HG03139 (cell line): ENCODE data around the gene SCGB2B2.
"Not testable (repeated sequence)": the region's sequence is repeated elsewhere in the genome, so short reads cannot be mapped to it uniquely, and the experiment has no call there.

Source experiments
- ATAC-seq: cut with Tn5 transposase; IDR thresholded peaks from one replicate; pipeline ENCODE4 v1.9.1; 2021; ENCODE audit not compliant: unreplicated experiment

SCGB2B2 gene

GRCh38 chr19:34669305-34669704, 7.7 kb downstream of the SCGB2B2 start:
- ATAC-seq: no peak

GRCh38 chr19:34668690-34669089, 8.3 kb downstream of the SCGB2B2 start:
- not testable (repeated sequence) for ATAC-seq

GRCh38 chr19:34668077-34668689, 8.8 kb downstream of the SCGB2B2 start:
- ATAC-seq: not testable (repeated sequence)

GRCh38 chr19:34667349-34668076, 9.4 kb downstream of the SCGB2B2 start:
- no peak for ATAC-seq

GRCh38 chr19:34666958-34667265, 10.0 kb downstream of the SCGB2B2 start:
- ATAC-seq: no peak

GRCh38 chr19:34666200-34666957, 10.6 kb downstream of the SCGB2B2 start:
- ATAC-seq: no peak

GRCh38 chr19:34665275-34665674, 11.7 kb downstream of the SCGB2B2 start:
- ATAC-seq: not testable (repeated sequence)

GRCh38 chr19:34664870-34665269, 12.1 kb downstream of the SCGB2B2 start:
- no peak for ATAC-seq

GRCh38 chr19:34664168-34664567, 12.8 kb downstream of the SCGB2B2 start:
- no peak for ATAC-seq

GRCh38 chr19:34662919-34663318, 14.0 kb downstream of the SCGB2B2 start:
- ATAC-seq: no peak

- no peak for ATAC-seq
These were observed 15.6 kb downstream of the SCGB2B2 start for GRCh38 chr19:34661357-34661756.

GRCh38 chr19:34655651-34656050, 21.3 kb downstream of the SCGB2B2 start:
- ATAC-seq: no peak

GRCh38 chr19:34654796-34655195, 22.2 kb downstream of the SCGB2B2 start:
- no peak for ATAC-seq

GRCh38 chr19:34651747-34652146, 25.2 kb downstream of the SCGB2B2 start:
- no peak for ATAC-seq

GRCh38 chr19:34649886-34650543, 26.9 kb downstream of the SCGB2B2 start:
- ATAC-seq: no peak

- ATAC-seq: no peak
These were observed 31.4 kb downstream of the SCGB2B2 start for GRCh38 chr19:34645551-34645950.

GRCh38 chr19:34644991-34645461, 31.9 kb downstream of the SCGB2B2 start:
- ATAC-seq: no peak

- no peak for ATAC-seq
These were observed 34.7 kb downstream of the SCGB2B2 start for GRCh38 chr19:34642241-34642640.

GRCh38 chr19:34639491-34640085, 37.4 kb downstream of the SCGB2B2 start:
- ATAC-seq: no peak

GRCh38 chr19:34633802-34634201, 43.2 kb downstream of the SCGB2B2 start:
- ATAC-seq: no peak
